ENCODE results near the gene UPF1.

UPF1 gene

GRCh38 chr19:18840288-18841267 is 8.8 kb downstream of the UPF1 start:
- no peak for DNase-seq (ENCODE audit: low spot score)

DNA sequence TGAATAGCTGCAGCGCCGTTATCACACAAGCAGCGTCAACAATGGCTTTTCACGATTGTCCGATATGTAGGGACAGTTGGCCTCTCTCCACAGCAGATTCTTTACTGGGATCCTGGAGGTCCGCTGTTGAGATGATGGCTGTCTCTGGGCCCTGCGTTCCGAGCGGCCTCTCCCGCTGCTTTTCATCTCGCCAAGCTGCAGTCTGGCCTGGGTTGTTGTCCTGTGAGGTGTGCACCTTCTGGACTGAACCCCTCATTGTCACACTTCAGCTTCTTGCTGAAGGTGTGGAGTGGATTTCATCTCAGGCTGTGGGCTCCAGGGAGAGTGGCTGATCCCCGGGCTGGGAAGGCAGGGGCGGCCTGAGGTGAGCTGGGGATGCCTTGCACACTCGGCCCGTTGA is 9.6 kb downstream of the UPF1 start:
- DNase-seq (ENCODE audit: low spot score), result no peak

- no peak for DNase-seq (ENCODE audit: low spot score)
Observed at GRCh38 chr19:18842166-18842565, 10.4 kb downstream of the UPF1 start.

GRCh38 chr19:18843960-18844359 is 12.2 kb downstream of the UPF1 start:
- no peak for DNase-seq (ENCODE audit: low spot score)

DNA sequence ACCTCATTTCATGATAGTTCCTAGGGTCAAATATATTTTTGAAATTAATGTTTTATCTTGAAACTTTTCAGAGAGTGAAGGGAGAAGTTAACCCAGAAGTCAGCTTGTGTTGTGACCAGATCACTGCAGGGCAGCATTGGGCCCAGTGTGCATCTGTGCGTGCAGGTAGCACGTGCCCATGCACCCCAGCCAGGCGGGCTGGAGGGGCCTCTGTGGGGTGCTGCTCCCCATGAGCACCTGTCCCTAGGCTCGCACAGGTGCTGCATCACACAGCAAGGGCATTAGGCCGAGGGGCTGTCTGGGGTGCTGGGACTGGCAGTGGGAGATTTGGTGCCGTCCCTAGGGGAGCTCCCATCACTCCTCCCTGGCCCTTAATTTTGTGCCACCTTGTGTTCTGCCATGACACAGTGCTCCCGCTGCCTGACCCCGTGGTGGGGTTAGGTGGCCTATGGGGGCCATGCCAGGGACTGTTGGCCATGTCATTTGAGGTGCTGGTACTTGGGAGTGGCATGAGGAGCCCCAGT is 13.1 kb downstream of the UPF1 start:
- DNase-seq (ENCODE audit: low spot score), result no peak

DNA sequence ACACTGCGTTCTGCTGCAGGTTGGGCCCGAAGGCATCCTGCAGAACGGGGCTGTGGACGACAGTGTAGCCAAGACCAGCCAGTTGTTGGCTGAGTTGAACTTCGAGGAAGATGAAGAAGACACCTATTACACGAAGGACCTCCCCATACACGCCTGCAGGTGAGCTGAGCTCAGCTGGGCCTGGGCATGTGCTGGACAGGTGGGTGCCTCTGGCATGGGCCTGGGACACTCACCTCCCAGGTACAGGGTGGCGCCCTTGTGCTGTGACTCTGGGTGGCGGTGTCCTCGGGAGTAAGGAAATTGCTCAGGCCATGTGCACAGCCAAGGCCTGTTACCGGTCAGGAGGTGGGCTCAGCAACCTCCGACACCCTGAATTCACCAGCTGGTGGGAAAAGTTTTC is 14.2 kb downstream of the UPF1 start:
- DNase-seq (ENCODE audit: low spot score), result no peak

- peak; percentile 92 for DNase-seq (ENCODE audit: low spot score)
Observed at GRCh38 chr19:18846862-18847548, 15.2 kb downstream of the UPF1 start.

DNA sequence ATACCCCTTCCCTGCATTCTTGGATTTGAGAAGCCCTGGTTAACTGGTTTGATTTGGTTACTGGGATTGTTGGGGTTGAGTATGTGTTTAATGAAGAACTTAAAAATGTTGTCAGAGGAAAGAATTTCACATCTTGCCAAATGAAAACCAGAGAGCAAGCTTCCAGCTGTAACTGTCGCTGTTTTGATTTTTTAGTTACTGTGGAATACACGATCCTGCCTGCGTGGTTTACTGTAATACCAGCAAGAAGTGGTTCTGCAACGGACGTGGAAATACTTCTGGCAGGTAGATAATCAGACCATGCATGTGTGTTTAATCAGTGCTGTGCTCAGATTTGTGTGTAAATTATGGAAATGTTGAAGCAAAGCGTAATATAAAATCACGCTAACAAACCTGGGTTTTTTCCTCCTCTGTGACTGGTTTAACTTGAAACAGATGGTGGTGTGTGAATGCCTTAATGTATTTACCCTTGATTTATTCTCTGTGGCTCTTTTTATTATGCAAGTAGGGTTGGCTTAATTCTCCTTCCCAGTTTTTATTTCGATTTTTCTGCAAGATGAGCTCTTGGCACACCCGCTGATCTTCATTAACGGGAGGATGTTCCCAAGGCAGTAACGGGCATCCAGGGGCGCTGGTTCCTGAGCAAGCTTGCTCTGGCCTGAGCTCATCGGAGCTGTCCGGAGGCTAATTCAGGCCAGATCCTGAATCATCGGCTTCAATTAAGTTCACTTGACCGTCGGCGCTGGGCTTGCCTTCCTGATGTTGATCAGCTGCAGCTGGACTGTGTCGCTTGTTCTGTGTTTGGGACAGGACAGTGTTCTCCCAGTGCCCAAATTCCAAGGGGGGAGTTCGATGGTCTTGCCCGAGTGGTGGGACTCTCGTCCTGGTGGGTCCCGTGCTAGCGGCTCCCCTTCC is 16.0 kb downstream of the UPF1 start:
- DNase-seq (ENCODE audit: low spot score), result peak; percentile 79

DNA sequence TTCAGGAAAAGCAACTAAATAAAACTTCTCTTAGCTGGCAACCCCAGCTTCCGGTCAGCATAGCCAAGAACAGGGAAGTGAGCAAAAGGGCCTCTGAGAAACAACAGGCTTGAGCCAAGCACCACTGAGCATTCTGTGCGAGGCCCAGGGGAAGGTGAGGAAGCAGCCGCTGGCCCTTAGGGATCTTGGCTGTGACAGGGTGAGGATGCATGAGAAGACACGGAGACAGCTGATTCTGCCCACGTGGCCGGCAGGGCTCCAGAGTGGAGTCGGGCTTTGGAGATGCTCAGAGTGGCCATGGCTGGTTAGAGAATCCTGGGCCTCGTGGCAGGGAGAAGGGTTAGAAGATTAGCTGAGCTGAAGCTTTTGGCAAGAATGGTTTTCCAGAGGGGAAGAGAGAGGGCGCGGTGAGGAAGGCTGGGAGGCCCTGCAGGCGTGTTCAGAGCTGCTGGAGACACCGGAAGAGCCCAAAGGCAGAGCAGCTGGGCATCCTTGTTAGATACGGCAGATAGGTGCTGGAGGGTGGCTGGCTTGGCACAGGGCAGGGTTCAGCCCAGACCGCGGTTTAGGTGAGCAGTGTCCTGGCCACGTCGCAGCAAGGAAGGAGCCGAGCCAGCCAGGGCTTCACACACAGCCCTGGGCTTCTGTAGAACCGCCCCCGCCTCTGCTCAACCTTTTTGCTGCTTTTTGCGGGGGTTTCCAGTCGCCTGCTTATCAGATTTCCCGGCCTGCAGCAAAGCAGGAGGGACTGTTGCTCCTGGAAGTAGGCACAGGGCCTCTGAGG is 17.3 kb downstream of the UPF1 start:
- peak; percentile 83 for DNase-seq (ENCODE audit: low spot score)

- DNase-seq (ENCODE audit: low spot score), result no peak
Observed at GRCh38 chr19:18849838-18850400, 18.2 kb downstream of the UPF1 start.

DNA sequence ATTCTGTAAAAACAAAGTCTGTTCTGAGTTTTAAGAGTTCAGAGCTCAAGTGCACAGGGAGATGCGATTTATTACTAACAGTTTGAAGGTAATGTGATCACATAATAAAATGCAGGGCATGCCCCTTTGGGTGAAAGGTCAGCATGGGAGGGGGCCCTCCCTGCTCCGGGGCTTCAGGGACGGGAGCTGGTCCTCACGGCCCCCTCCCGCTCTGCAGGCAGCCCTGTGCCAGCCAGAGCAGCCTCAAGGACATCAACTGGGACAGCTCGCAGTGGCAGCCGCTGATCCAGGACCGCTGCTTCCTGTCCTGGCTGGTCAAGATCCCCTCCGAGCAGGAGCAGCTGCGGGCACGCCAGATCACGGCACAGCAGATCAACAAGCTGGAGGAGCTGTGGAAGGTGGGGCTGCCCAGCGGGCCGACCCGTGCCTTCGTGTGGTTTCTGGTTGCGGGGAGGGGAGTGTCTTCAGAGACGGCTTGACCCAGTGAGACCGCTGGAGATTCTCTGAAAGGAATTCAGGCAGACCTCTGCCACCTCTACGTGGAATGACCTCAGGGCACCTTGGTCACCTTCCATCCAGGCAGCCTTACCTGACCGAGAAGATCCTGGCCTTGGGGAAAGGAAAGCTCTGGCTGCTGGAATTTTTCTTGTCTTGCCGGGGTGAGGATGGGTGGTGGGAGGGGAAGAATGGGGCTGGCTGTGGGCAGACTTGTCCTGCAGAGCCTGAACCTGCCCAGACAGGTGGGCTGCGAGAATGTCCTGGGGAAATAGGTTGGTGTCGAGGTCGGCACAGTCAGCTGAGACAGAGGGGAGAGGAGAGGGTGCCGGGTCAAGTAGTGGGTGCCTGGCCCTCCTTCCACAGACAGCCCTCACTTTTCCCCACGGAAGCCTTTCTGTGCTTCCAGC is 19.0 kb downstream of the UPF1 start:
- no peak for DNase-seq (ENCODE audit: low spot score)

DNA sequence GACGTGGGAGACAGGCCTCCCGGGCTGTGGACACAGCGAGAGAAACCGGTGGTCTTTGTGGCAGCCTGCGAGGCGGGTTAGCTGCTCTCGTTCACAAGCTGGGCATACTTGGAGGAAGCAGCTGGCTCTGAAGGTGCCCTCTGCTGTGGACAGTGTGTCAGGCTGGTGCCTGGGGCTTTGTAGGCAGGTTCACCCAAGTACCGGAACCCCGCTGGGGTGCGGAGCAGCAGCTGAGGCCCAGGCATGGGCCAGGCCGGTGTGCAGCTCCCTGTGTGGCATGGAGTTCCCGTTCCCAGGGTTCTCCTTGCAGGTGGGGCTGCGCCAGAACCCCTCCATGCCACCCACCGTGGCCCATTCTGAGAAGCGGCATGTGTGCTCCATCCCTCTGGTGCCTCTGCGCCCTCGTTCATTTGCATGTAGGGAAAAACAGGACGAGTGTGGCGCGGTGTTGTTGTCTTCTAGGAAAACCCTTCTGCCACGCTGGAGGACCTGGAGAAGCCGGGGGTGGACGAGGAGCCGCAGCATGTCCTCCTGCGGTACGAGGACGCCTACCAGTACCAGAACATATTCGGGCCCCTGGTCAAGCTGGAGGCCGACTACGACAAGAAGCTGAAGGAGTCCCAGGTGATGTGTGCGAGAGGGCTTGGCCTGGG is 20.0 kb downstream of the UPF1 start:
- DNase-seq (ENCODE audit: low spot score), result no peak

GRCh38 chr19:18852648-18853047 is 20.9 kb downstream of the UPF1 start:
- no peak for DNase-seq (ENCODE audit: low spot score)

DNA sequence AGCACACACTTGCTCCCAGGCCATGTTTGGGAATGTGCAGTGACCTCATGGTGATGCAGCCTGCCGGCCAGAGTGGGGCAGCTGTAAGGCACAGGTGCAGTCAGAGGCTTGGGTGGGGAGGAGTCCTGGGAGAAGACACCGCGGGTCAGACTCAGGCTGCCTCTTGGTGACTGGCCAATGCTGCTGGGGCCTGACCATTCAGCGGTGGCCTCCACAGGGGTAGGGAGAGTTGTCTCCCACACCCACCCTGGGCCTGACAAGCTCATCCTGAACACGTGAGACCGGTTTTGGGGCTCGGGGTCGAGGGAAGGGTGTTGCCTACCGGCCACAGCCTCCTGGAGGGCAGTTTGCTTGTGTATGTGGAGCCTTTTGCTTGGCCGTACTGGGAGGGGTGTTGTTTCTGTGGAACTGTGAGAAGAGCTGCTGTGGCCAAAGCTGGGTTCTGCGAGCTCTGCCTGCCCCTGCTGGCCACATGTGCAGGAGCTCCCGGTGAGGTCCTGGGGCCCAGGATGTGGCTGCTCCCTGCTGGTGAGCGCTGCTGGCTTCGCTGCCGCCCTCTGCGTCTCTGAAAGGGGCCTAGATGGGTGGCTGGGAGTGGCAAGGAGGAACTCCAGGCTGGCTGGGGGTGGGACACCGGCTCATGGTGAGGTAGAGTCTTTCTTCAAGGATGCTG is 22.1 kb downstream of the UPF1 start:
- no peak for DNase-seq (ENCODE audit: low spot score)

DNA sequence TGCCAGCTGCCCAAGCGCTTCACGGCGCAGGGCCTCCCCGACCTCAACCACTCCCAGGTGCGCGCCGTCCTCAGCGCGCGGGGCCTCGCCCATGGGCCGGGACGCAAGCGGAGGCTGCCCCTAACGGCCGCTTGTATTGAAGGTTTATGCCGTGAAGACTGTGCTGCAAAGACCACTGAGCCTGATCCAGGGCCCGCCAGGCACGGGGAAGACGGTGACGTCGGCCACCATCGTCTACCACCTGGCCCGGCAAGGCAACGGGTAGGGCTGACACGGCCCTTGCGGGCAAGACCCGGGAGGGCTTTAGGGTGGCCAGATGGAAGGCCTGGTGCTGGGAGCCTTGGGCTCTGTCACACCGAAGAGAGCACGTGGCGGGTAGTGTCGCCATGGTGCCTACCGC is 23.2 kb downstream of the UPF1 start:
- DNase-seq (ENCODE audit: low spot score), result no peak

GRCh38 chr19:18855647-18856384 is 24.1 kb downstream of the UPF1 start:
- no peak for DNase-seq (ENCODE audit: low spot score)

DNA sequence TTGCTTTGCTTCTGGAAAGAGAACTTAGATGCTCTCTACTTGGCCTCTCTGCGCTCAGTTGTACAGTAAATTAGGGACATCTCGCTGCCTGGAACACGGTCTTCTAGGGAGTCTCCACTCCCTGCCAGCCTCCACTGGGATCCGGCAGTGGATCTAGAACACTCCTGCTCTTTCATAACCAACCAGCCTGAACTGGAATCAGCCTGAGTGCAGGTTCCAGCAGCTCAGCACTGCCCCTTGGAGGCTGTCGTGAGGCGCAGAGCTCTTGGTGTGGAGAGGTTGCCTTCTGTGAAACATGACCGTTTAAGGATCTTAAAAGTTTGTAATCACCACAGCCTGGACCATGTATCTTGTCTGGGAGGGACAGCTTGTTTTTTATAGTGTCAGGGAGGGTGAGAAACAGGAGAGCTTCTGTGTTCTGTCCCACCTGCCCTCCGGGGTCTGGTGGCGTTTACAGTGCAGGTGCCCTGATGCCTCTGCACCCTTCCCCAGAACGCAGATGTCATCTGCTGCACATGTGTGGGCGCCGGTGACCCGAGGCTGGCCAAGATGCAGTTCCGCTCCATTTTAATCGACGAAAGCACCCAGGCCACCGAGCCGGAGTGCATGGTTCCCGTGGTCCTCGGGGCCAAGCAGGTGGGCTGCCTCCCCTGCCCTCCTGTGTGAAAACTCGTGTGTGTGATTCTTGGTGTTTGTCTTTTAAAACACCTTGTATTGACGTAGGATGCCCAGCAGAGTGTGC is 24.8 kb downstream of the UPF1 start:
- DNase-seq (ENCODE audit: low spot score), result peak; percentile 47

Measured in GM03348 (cell line).